Thymus (tissue), 11 donors: ENCODE measurements around the gene OR5L2. TPM values are rescaled to one million over a fixed set of nuclear protein-coding genes. Genes with fewer than 3 reads are reported as not detected.
"Not testable (repeated sequence)": the region's sequence is repeated elsewhere in the genome, so short reads cannot be mapped to it uniquely, and the experiment has no call there.

ENCODE experiments used
- DNase-seq, 9 donors: peaks; one replicate each; pipeline ENCODE4 v3.0.0-alpha.2; 2013; ENCODE audit warnings: low spot score in 9 of 9, low read depth in 6 of 9, missing footprints in 1 of 9
- H3K27ac ChIP-seq, 2 donors: one replicate each; pipeline ENCODE4 v1.5.1; 2013; ENCODE audit warnings: control low read depth in 1 of 2, low read depth in 1 of 2, low read length in 1 of 2, mild to moderate bottlenecking in 1 of 2, moderate library complexity in 1 of 2
- H3K27me3 ChIP-seq, 2 donors: one replicate each; pipeline ENCODE4 v1.5.1; 2013; ENCODE audit warnings: low read length in 1 of 2; ENCODE audit not compliant: control insufficient read depth in 2 of 2, insufficient read depth in 1 of 2
- H3K36me3 ChIP-seq, 2 donors: one replicate each; pipeline ENCODE4 v1.5.1; 2013; ENCODE audit warnings: low read length in 1 of 2, mild to moderate bottlenecking in 1 of 2, moderate library complexity in 1 of 2; ENCODE audit not compliant: control insufficient read depth in 2 of 2, insufficient read depth in 2 of 2
- H3K4me1 ChIP-seq, 2 donors: one replicate each; pipeline ENCODE4 v1.5.1; 2013; ENCODE audit warnings: low read length in 2 of 2; ENCODE audit not compliant: control insufficient read depth in 2 of 2, insufficient read depth in 2 of 2
- H3K4me3 ChIP-seq, 2 donors: one replicate each; pipeline ENCODE4 v1.5.1; 2013; ENCODE audit warnings: low read length in 2 of 2, control low read depth in 1 of 2, mild to moderate bottlenecking in 1 of 2
- H3K9me3 ChIP-seq, 2 donors: one replicate each; pipeline ENCODE4 v1.5.1; 2013; ENCODE audit warnings: low read length in 1 of 2, mild to moderate bottlenecking in 1 of 2; ENCODE audit not compliant: control insufficient read depth in 2 of 2, insufficient read depth in 1 of 2
- WGBS: extraction: QIAGEN DNeasy Blood & Tissue Kit; methylation state at CpG from one replicate; pipeline ENCODE4 v1.1.7; 2013; 5-methylcytosine and 5-hydroxymethylcytosine counted together
- polyA plus RNA-seq: library from polyadenylated mRNA; stranded (reverse); fragments of 200-250 nt; gene quantifications from one replicate; pipeline ENCODE4 v1.2.3, GENCODE V29; 2013
- total RNA-seq: library from RNA; stranded (reverse); fragments of 120-200 nt; gene quantifications from one replicate; pipeline ENCODE4 v1.2.4, GENCODE V29; 2013
- donor health status: healthy.

OR5L2 gene
- total and polyA plus RNA-seq, 2 donors = not detected

- H3K4me3 ChIP-seq = no peak overlapping the region
- no peaks in the 10 kb centered on the region for H3K36me3 ChIP-seq
- no peak overlapping the region for H3K27ac ChIP-seq
- H3K4me1 ChIP-seq = no peaks in the 10 kb centered on the region
- no peak for DNase-seq
- H3K27me3 ChIP-seq = no peaks in the 10 kb centered on the region
- H3K9me3 ChIP-seq = no peaks in the 10 kb centered on the region
Observed at GRCh38 chr11:55849037-55849436, 22.0 kb downstream of the OR5L2 start.

- no peak for DNase-seq
- 82% methylated on average over 1 of the region's 1 CpG for WGBS
- Histone ChIP-seq H3K4me1 (no peaks in the 10 kb centered on the region), H3K27ac (no peak overlapping the region), H3K4me3 (no peak overlapping the region), H3K27me3 (no peaks in the 10 kb centered on the region), H3K9me3 (peaks cover 0 to 5% of the 10 kb centered on the region in 2 donors), H3K36me3 (no peaks in the 10 kb centered on the region)
Observed at GRCh38 chr11:55852141-55852540, 25.1 kb downstream of the OR5L2 start.

- WGBS = 33% methylated on average over 1 of the region's 1 CpG
- Histone ChIP-seq H3K9me3 (peaks cover 0 to 8% of the 10 kb centered on the region in 2 donors), H3K4me3 (no peak overlapping the region), H3K27me3 (no peaks in the 10 kb centered on the region), H3K27ac (no peak overlapping the region), H3K36me3 (no peaks in the 10 kb centered on the region), H3K4me1 (no peaks in the 10 kb centered on the region)
- no peak for DNase-seq
Observed at GRCh38 chr11:55854704-55855103, 27.7 kb downstream of the OR5L2 start.

- 91% methylated on average over 4 of the region's 4 CpGs for WGBS
- H3K27me3 ChIP-seq, H3K36me3 ChIP-seq, H3K4me3 ChIP-seq, H3K4me1 ChIP-seq, DNase-seq, H3K27ac ChIP-seq, H3K9me3 ChIP-seq: not testable (repeated sequence)
Observed at GRCh38 chr11:55867354-55867753, 40.3 kb downstream of the OR5L2 start.

GRCh38 chr11:55872731-55873130 is 45.7 kb downstream of the OR5L2 start:
- not testable (repeated sequence) for H3K36me3 ChIP-seq, H3K27me3 ChIP-seq, H3K27ac ChIP-seq, DNase-seq, H3K4me3 ChIP-seq, H3K4me1 ChIP-seq
- H3K9me3 ChIP-seq = peaks cover 0 to 20% of the 10 kb centered on the region in 2 donors
- 33% methylated on average over 33 of the region's 33 CpGs for WGBS

- not testable (repeated sequence) for H3K27me3 ChIP-seq, H3K4me3 ChIP-seq, H3K36me3 ChIP-seq, DNase-seq, H3K4me1 ChIP-seq, H3K27ac ChIP-seq
- peaks cover 0 to 20% of the 10 kb centered on the region in 2 donors for H3K9me3 ChIP-seq
- 40% methylated on average over 34 of the region's 34 CpGs for WGBS
Observed at GRCh38 chr11:55873146-55873545, 46.1 kb downstream of the OR5L2 start.

Other genes with a start within 250 kb of the OR5L2 start
- gene OR4C11, start 219.6 kb upstream of the OR5L2 start, total RNA-seq = not detected
- gene OR4C11, start 219.6 kb upstream of the OR5L2 start, polyA plus RNA-seq = not detected
- not detected for gene OR4P4, start 192.1 kb upstream of the OR5L2 start, total RNA-seq
- gene OR4P4, start 192.1 kb upstream of the OR5L2 start, polyA plus RNA-seq = not detected
- gene OR4S2, start 178.9 kb upstream of the OR5L2 start, total RNA-seq = not detected
- not detected for gene OR4S2, start 178.9 kb upstream of the OR5L2 start, polyA plus RNA-seq
- not detected for gene OR4C6, start 165.0 kb upstream of the OR5L2 start, total RNA-seq
- not detected for gene OR4C6, start 165.0 kb upstream of the OR5L2 start, polyA plus RNA-seq
- not detected for gene OR5D13, start 53.8 kb upstream of the OR5L2 start, total RNA-seq
- gene OR5D13, start 53.8 kb upstream of the OR5L2 start, polyA plus RNA-seq = not detected
- gene OR5D14, start 31.7 kb upstream of the OR5L2 start, total RNA-seq = not detected
- not detected for gene OR5D14, start 31.7 kb upstream of the OR5L2 start, polyA plus RNA-seq
- gene OR5L1, start 15.9 kb upstream of the OR5L2 start, total RNA-seq = not detected
- gene OR5L1, start 15.9 kb upstream of the OR5L2 start, polyA plus RNA-seq = not detected
- gene OR5D18, start 7.6 kb upstream of the OR5L2 start, total RNA-seq = not detected
- gene OR5D18, start 7.6 kb upstream of the OR5L2 start, polyA plus RNA-seq = not detected
- gene OR5D16, start 11.5 kb downstream of the OR5L2 start, total RNA-seq = not detected
- not detected for gene OR5D16, start 11.5 kb downstream of the OR5L2 start, polyA plus RNA-seq
- gene TRIM51, start 56.1 kb downstream of the OR5L2 start, total RNA-seq = not detected
- not detected for gene TRIM51, start 56.1 kb downstream of the OR5L2 start, polyA plus RNA-seq
- gene OR5W2, start 87.4 kb downstream of the OR5L2 start, total RNA-seq = not detected
- gene OR5W2, start 87.4 kb downstream of the OR5L2 start, polyA plus RNA-seq = not detected
- not detected for gene OR5I1, start 109.2 kb downstream of the OR5L2 start, total RNA-seq
- not detected for gene OR5I1, start 109.2 kb downstream of the OR5L2 start, polyA plus RNA-seq
- gene OR10AG1, start 142.7 kb downstream of the OR5L2 start, total RNA-seq = not detected
- gene OR10AG1, start 142.7 kb downstream of the OR5L2 start, polyA plus RNA-seq = not detected
- not detected for gene OR5F1, start 167.4 kb downstream of the OR5L2 start, total RNA-seq
- gene OR5F1, start 167.4 kb downstream of the OR5L2 start, polyA plus RNA-seq = 0.02 TPM
- gene OR5AS1, start 200.4 kb downstream of the OR5L2 start, total RNA-seq = not detected
- gene OR5AS1, start 200.4 kb downstream of the OR5L2 start, polyA plus RNA-seq = not detected